ENCODE data around the gene ATP8B3. TPM values are rescaled to one million over a fixed set of nuclear protein-coding genes. Genes with fewer than 3 reads are reported as not detected.

Gene ATP8B3
- total RNA-seq, 1 experiment from 2014 or later = 9.6 TPM

- H2BK15ac ChIP-seq (ENCODE audit: low read depth, low read length) = no peak overlapping the region
Observed at GRCh38 chr19:1783354-1783753, 28.7 kb downstream of the ATP8B3 start.

More at GRCh38 chr19:1783354-1783753, 28.7 kb downstream of the ATP8B3 start:
- Histone ChIP-seq H3K27ac (ENCODE audit: insufficient read length, low read depth, low read length) (no peak overlapping the region), H2AFZ (ENCODE audit: low read length) (no peak overlapping the region), H2AK5ac (ENCODE audit: insufficient read length, low read length) (no peak overlapping the region), H3K4ac (ENCODE audit: low read depth, low read length) (no peak overlapping the region), H3K9ac (ENCODE audit: extremely low read depth, insufficient read length, low read length) (no peak overlapping the region), H3K79me2 (ENCODE audit: insufficient read depth, low read length) (no peaks in the 10 kb centered on the region), H3K4me1 (ENCODE audit: insufficient read depth, low read length) (no peaks in the 10 kb centered on the region), H2BK5ac (ENCODE audit: insufficient read length, low read length) (no peak overlapping the region), H2BK120ac (ENCODE audit: low read depth, low read length, poor library complexity, severe bottlenecking) (no peak overlapping the region), H4K20me1 (ENCODE audit: control insufficient read depth, insufficient read depth, insufficient read length) (no peaks in the 10 kb centered on the region), H3K56ac (ENCODE audit: insufficient read length, low read depth, low read length) (no peak overlapping the region), H3K79me1 (ENCODE audit: insufficient read depth, low read depth, low read length, poor library complexity, severe bottlenecking) (no peaks in the 10 kb centered on the region), H2BK12ac (ENCODE audit: insufficient read length, low read depth, low read length) (no peak overlapping the region), H3K27me3 (ENCODE audit: insufficient read depth, low read length) (peaks cover 20% of the 10 kb centered on the region; the same call in 1 of the 2 replicates), H3K23ac (ENCODE audit: insufficient read length, low read depth, low read length) (no peak overlapping the region), H3K14ac (ENCODE audit: insufficient read depth, low read length) (no peak overlapping the region), H3K23me2 (ENCODE audit: insufficient read length, low read depth, low read length, poor library complexity, severe bottlenecking) (no peaks in the 10 kb centered on the region), H4K91ac (ENCODE audit: insufficient read length, low read depth, low read length) (no peak overlapping the region), H3K4me2 (ENCODE audit: insufficient read depth, insufficient read length, low read length) (no peak overlapping the region), H3K9me3 (ENCODE audit: control insufficient read depth, low read depth, low read length) (no peaks in the 10 kb centered on the region), H3T11ph (ENCODE audit: low read length) (no peak overlapping the region), H2BK20ac (ENCODE audit: low read depth, low read length, poor library complexity, severe bottlenecking) (no peak overlapping the region), H3K18ac (ENCODE audit: insufficient read length, low read depth, low read length) (no peak overlapping the region), H4K8ac (replicated peaks; ENCODE audit: insufficient read length, low read depth, low read length) (no peak overlapping the region), H4K5ac (ENCODE audit: insufficient read length, low read depth, low read length) (no peak overlapping the region)
- peaks cover 7 to 14% of the 10 kb centered on the region in 2 experiments for H3K4me1 Mint-ChIP-seq
- no peak overlapping the region; a peak in 1 of 5 replicates for H3K4me3 Mint-ChIP-seq
- TF ChIP-seq CTCF (conservative IDR thresholded peaks at IDR 0.05) = no peak
- no peak overlapping the region for H3K27ac Mint-ChIP-seq
- peaks cover 67% of the 10 kb centered on the region for H3K27me3 Mint-ChIP-seq (ENCODE audit: low read depth)
- DNase-seq = no peak
- H3K9me3 Mint-ChIP-seq = peaks cover 19 to 24% of the 10 kb centered on the region in 2 experiments
- H3K36me3 Mint-ChIP-seq (ENCODE audit: insufficient read depth in 1 of 3, low read depth in 3 of 3) = peaks cover 0 to 4% (median 2%) of the 10 kb centered on the region in 3 experiments; a peak in 3 of 7 replicates
- WGBS (ENCODE audit: extremely low coverage, insufficient read length, low lambda C conversion rate) = no CpG with 5 or more reads among the region's 4 CpGs

Data from H9 (cell line).